HG02588 (cell line): Measurements from ENCODE around the gene PKD1L1.

Experiments used
- ATAC-seq: cut with Tn5 transposase; IDR thresholded peaks from one replicate; pipeline ENCODE4 v1.9.1; 2021; ENCODE audit warnings: mild to moderate bottlenecking, moderate library complexity; ENCODE audit not compliant: unreplicated experiment

Gene PKD1L1

GRCh38 chr7:47743965-47744591, 204.2 kb downstream of the PKD1L1 start:
- no peak for ATAC-seq

GRCh38 chr7:47741984-47742383, 206.3 kb downstream of the PKD1L1 start:
- no peak for ATAC-seq

DNA sequence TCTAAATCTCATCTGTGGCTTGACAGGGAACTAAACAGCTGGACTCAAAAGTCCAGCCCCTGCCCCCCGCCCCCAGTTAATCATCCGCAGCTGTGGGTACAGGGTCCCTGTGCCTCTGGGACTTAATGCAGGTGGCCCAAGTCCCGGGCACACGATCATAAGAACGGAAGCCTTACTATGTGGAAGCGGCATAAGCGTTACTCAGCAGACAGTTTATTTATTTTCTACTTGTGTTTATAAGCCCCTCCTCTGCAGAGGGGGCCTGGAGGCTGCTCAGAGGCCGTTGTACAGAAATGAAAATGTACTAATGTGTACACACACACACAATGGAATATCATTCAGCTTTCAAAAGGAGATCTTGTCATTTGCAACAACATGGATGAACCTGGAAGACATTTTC, 208.4 kb downstream of the PKD1L1 start:
- ATAC-seq: no peak

GRCh38 chr7:47739301-47739875, 208.9 kb downstream of the PKD1L1 start:
- no peak for ATAC-seq

DNA sequence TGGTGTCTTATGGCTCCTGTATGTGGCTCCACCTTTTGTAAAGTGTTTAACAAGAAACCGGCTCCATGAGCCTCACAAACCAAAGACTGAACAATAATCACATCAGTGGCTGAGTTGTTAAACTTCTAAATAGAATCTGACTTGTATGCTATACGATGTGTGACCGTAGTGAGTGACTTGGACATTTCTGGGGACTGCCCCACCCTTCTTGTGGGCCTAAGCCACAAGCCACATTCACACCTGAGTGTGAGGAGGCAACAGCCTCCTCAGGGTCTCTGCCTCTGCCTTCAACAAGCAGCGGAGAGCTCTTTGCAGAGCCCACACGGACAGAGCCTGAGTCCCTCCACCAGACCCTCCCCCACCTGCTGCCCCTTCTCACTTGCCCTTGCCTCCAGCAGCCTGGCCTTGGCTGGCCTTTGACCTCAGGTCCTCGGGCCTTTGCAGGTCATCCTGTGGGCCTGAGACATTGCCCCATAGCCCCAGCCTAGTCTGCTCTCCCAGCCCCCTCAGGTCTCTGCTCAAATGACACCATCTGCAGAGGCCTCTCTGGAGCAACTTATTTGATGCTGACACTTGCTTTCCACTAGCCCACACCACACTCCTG, 209.6 kb downstream of the PKD1L1 start:
- no peak for ATAC-seq

GRCh38 chr7:47737601-47738000, 210.7 kb downstream of the PKD1L1 start:
- no peak for ATAC-seq

- no peak for ATAC-seq
Observed at GRCh38 chr7:47735431-47736345, 212.6 kb downstream of the PKD1L1 start.

GRCh38 chr7:47734949-47735291, 213.3 kb downstream of the PKD1L1 start:
- no peak for ATAC-seq

DNA sequence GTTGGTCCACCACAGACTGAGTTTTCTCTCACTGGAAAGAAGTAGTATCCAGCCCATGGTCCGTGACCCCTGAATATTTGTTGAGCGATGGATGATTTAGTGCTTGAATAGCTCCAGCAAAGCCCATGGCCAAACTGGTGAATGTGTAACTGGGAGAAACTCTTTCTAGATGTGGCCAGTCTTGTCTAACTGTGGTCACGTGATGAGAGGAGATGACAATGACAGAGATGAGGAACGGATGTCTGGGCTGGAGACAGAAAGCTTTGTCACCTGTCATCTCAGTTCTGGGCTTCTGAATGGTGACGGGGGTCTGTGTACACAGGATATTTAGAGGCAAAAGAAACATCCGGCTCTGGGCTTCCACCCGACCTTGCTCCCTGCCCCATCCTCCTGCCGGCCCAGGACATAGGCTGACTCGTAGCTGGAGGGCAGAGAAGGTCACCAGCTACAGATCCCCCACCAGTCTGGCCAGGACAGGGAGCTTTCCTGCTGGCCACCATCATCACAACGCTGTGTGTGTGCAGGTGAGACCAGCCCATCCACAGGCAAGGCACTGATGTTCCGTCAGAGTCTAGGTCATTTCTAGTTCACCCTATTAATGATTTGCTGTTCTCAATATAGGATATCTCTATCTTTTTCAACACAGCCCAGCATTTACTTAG, 213.8 kb downstream of the PKD1L1 start:
- no peak for ATAC-seq

- ATAC-seq: no peak
Observed at GRCh38 chr7:47730142-47730541, 218.1 kb downstream of the PKD1L1 start.

- ATAC-seq: no peak
Observed at GRCh38 chr7:47726047-47726726, 222.1 kb downstream of the PKD1L1 start.

DNA sequence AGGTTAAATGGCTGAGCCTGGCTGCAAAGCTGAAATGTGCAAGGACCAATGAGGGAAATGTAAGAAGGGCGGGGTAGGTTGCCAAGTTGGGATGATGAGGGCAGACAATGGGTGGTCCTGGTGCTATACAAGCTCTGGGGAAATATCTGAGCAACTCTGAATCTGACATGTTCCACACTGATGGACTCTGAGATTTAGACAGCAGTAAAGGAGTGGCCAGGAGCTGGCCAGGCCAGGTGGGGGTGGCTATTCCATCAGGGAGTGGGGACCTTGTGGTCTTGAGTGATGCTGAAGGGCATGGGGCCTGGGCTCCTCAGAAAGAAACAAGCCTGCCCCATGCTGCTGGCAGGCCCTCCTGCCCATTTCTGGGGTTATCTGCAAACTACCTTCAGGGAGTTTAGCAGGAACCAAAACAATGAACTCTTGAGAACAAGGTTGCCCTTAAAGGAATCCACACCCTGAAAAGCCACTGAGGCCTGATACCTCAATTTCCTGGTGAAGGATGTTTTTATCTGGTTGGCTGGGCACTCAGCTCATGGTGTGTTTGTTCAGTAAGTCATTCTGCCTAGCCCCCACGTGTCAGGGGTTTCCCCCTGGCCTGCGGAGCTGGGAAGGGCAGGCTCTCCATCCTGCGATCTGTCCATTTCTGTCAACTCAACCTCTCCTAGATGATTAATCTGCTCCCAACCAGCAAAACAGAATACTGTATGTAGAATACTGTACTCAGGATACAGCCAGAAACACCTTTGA, 223.1 kb downstream of the PKD1L1 start:
- ATAC-seq: no peak
